Cerebellar nuclear complex (tissue), 1 donor: ENCODE data around the gene ASPSCR1.
A peak's percentile ranks its signal among the peaks of the same experiment; 100 is the strongest.

Source experiments
- DNase-seq, 2 experiments: peaks; one replicate each; lab custom pipeline; 2025; lab: John Stamatoyannopoulos, UW

The ASPSCR1 gene

DNA sequence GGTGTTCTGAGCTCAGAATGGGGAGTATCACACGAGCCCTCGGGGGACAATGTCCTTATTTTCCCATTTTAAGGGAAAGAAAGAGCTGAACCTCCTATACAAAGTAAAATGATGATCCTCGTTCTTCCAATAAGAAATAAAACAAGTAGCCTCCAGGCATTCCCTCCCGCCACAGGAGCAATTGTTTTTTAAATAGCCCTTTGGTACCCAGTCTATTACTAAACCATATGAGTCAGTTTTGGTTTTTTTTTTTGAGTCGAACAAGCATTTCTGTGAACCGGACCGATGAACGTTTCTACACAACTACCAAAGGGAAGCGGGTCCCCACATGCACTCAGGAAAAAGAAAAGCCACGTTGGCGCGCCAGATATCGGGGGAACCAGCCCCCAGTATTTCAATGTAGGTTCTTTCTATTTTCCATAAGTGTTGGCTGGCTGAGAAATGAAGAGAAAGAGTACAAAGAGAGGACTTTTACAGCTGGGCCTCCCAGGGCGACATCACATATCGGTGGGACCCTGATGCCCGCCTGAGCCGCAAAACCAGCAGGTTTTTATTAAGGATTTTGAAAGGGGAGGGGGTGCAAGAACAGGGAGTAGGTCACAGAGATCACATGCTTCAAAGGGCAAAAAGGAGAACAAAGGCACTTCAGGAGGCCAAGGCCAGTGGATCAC lies 63.9 kb downstream of the ASPSCR1 start:
- DNase-seq: no peak

DNA sequence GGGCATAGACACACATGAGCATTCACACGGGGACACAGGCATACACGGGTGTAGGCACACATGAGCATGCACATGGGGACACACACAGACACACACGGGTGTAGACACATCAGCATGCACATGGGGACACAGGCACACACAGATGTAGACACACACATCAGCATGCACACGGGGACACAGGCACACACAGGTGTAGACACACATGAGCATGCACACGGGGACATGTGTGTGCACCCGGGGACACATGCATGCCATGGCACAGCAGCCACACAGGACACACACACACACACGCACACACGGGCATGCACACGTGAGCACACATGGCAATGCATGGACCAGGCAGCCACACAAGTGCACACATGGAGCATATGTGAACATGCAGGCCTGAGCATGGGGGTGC lies 65.2 kb downstream of the ASPSCR1 start:
- no peak for DNase-seq

DNA sequence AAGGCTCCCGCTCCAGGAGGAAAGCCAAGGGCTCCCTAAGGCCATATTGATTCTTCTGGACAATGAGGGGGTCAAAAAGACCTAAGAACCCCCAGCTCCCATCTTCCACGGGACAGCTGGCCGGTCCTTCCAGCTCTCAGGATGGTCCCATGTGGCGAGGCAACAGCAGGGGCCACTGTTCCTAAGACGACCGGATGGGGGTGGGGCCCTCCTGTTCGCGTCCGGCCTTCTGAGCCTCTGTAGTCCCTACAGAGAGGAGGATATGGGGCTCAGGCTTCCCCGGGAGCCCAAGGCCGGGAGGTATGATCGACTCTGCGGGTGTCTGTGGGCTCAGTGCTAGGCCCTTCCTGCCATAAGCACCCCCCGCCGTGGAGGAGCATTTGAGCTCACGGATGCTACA lies 66.1 kb downstream of the ASPSCR1 start:
- DNase-seq: no peak

DNA sequence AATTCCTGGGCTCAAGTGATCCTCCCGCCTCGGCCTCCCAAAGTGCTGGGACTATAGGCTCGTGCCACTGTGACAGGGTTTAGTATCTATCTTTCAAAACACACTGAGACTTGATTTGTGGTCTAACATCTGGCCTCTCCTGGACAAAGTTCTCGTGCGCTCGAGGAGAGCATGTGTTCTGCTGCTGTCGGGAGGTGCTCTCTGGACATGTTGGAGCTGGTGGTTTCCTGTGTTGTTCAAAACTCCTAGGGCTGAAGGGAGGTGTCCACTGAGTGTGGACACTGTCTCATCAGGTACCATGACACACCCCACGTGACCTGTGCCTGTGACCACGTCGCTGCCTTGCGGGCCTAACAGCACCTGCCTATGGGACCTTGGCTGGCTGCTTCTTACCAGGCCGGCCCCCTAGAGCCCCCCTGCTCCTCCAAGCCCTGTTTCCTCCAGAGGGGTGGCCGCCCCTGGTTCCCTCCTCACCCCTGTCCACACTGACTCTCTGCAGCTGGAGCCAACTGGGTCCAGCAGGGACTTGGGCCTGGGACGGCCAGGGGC lies 68.6 kb downstream of the ASPSCR1 start:
- DNase-seq: no peak

DNA sequence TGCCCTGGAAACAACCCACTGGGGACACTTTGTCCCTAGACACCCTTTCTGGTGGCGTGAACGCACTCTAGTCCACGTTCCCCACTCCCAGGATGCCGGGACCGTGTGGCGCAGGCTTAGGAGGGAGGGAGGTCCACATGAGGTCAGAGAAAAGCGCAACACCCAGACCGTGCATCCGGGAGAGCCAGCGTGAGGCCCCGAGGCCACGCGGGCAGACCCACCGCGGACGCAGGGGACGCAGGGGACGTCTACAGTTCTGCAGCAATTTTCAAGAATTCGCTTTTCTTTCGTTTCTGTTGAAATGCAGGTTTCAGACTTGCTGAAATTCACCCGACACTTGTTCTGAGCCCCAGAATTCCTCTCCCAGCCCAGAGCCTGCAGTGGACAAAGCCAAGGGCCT lies 69.5 kb downstream of the ASPSCR1 start:
- no peak for DNase-seq

DNA sequence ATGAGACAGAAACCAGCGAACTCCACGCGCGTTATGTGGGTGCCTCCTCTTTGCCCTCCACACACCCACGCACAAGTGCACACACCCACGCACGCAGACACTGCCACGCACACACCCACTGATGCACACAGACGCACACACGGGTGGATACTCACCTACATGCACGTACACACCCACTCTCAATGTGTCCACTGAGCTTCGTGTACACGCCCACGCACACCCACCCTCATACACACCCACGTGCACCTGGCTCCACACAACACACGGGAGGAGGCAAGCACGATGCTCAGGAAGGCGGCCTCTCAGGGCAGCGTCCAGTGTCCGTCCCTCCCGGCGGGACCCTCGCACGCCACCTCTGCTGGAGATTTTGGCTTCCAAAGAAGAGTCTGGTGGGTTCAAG lies 70.0 kb downstream of the ASPSCR1 start:
- no peak for DNase-seq

DNA sequence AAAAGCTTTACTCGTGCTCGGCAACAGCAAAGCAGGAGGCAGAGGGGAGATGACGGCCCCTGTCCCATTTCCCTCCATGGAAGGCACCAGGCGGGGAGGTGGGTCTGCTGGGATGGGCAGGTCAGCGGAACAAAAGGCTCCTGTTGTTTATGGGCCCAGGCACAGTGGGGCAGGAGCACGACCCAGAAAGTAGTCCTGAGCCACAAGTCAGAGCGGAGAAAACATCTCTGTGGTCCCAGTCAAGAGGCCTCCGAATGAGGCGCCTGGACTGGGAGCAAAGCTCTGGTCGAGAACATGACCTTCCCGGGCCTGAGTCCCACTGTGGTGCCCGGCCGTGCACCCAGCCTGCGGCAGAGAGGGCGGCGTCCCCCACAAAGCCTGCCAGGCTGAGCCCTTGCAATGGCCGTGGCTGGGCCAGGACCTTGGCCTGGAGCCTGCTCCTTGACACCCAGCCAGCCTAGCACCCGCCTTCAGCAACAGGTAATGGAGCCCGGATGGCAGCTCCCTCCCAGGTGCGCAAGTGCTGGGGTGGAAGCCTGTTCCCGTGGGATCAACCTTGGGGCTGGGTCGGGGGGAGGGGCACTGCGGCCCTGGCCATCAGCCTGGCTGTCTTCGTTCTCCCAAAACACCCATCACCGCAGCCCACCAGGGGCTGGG lies 70.6 kb downstream of the ASPSCR1 start:
- DNase-seq: no peak

DNA sequence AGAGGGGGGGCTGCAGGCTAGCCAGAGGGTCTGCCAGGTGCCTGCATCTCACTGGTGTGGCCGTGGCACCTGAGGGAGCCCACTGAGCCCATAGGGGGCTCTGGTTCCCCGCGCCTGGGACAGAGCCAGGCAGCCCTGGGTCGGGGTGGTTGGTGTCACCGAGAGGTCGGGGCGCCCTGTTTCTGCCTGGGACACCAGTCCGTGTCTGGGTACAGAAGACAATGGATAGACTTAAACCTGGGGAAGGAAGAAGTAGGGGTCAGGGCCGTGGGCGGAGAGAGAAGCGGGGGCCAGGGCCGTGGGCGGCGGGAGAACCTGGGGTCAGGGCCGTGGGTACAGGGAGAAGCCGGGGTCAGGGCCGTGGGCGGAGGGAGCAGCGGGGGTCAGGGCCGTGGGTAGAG lies 71.1 kb downstream of the ASPSCR1 start:
- no peak for DNase-seq

DNA sequence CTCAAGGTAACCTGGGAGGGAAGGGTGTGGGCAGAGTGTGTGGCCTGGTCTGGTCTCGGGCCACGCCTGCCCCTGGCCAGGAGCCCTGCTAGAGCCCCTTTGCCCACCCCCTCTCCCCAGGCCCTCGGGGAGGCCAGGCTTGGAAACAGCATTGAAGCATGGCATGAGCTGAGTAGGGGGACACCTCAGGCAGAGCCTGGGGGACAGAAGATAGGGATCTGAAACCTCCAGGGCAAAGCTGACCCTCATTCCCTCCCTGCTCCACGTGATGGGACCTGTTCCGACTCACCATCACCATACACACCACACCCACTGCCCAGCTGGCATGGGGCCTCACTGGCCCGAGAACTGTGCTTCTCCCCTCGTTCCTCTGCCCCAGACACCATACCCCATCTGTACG lies 71.7 kb downstream of the ASPSCR1 start:
- DNase-seq: no peak

DNA sequence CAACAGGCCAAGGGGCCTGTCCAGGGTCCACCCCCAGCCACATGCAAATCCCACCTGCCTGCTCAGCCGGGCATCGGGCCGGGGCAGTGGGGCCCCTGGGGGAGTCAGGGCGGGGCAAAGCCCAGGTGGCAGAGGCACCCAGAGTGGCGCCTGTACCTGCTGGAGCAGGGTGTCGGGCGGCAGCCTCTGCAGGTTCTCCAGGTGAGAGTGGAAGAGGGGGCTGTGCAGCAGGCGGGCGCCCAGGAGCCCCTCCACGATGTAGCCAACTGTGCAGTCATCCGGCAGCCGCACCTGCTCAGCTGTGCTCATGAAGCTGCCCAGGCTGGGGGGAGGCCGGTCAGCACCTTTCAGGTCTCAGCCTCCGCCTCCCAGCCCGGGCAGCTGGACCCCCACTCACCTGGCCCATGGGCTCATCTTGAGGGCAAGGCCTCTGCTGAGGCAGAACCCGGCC lies 72.1 kb downstream of the ASPSCR1 start:
- DNase-seq: no peak

DNA sequence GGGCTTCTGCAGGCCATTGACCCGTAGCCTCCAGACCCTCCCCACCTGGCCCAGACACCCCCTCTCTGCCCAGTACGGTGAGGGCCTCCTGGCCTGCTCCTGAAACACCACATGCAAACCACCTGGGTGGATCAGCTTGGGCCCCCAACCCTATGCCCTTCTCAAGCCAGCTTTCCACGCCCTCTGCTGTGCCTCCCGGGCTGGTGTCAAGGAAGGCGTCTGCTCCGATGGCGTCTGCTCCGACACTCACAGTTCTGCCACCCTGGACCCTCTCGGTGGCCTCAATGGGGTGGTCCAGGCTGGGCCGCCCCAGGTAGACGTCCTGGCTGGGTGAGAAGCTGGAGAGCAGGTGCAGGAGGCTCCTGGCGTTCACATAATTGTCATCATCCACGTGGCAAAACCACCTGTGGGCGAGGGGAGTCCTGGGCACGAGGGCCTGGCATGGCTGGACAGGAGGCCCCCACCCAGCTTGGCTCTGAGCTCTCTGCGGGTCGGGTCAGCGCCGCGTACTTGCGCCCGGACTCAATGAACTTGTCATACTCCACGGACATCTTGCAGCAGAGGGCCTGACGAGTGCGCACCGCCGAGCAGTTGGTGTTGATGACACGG lies 72.8 kb downstream of the ASPSCR1 start:
- no peak for DNase-seq

DNA sequence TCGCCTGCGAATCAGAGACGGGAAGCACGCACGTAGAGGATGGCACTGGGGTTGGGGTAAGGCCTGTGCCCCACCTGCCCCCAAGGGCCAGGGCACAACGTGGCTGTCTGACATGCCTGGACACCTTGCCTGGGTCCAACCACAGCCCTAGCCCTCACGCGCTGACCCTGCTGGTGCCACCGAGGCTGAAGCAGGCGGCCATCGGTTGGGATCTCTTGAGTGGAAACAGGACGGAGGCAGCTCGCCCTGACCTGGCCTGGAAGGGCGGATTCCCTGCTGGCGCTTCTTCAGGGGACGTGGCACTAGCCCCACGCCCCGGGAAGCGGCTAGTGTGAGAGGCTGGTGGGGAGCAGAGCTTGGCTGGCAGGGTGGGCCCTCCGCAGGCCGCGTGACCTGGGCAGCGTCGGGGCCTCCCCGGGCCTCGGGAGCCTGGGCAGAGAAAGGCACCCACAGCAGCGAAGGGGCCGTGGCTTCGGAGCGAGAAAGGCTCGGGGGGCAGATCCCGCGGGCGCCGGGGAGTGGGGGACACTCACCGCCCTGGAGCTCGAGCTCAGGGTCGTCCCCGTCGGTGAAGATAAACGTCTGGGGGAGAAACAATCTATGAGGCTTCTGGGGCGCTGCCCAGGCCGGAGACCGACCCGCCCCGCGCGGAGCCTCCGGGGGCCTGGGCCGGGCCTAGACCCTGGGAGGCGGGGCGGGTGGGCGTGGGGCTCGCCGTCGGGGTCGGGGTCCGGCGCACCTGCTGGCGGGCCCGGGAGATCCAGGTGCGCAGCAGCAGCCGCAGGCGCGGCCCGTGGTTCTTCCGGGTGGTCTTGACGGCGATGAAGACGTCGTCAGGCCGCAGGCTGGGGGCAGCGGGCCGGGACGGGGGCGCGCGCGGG lies 73.6 kb downstream of the ASPSCR1 start:
- DNase-seq: no peak

DNA sequence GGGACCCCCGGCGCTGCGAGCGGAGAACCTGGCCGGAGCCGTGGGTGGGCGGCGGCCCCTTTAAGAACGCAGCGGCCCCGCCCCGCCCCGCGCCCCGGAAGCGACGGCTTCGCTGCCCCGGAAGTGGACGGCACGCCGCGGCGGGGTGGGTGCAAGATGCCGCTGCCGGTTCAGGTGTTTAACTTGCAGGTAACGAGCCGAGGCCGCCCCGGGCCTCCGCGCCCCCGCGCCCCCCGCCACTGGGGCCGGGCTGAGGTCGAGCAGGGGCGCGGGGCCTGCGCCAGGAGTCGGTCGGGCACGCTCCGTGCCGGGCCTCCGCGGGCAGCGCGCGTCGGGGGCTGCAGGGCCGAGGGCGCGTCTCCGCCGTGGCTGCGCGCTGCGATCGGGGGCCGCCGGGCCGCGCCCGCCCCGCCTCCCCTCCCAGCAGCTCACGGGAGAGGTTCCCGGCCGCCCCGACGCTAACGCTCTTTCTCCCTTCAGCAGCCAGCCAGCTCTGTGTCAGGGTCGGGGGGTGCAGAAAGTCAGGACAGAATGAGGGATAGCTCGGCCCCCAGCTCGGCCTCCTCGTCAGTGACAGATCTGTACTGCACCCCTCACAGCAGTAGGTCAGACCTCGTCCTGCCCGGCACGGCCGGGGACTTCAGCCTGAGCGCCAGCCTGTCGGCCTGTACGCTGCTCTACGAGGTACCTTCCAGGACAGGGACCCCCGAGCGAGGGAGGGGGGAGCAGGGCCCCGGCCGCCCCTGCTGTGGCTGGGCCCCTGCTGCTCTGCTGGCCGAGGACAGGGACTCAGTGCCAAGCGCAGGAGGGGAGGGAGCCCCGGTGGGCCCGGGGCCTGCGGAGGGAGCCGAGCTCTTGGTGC lies 74.6 kb downstream of the ASPSCR1 start, which contains the start of the genes GPS1 and RFNG:
TSS of gene GPS1 (plus strand) at position 123 of the 862 bp plus-strand sequence. CDS start at position 157, 34 bp downstream.
TSS of gene RFNG (minus strand) at position 36 of the 862 bp plus-strand sequence. CDS start 45 bp downstream, outside the sequence.
- peak in 1 of 2 experiments; percentile 3 for DNase-seq

DNA sequence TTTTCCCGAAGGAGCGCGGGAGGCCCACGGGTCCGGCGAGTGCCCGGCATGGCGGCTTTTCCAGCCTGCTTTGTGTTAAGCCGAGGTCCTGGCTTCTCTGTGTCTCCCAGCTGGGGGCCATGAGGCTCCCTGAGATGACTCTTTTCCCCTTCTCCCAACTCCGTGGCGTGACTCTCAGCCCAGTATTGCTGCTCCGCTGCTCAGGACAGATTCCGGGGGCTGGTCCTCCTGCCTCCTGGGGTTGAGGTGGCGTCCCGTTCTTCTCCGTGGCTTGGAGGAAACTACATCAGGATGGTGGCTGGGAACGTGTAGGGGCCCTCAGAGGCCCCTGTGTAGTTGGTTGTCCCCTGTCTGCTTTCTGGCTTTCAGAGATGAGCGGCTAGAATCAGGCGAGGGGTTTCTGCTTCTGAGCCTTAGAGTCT lies 75.2 kb downstream of the ASPSCR1 start:
- DNase-seq: no peak

DNA sequence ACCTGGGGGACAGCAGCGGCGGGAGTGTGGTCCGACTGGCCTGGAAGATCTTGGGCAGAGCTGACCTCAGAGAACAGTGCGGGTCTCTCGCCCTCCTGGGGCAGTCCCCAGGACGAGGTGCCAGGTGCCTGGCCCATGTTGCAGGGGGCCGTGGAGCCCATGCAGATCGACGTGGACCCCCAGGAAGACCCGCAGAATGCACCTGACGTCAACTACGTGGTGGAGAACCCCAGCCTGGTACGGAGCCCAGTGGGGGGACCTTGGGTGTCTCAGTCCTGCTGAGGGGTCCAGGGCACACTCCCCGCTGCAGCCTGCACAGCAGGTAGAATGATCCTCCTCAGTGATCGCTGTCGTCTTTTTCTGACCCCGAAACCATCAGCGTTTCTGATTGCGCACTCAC lies 75.7 kb downstream of the ASPSCR1 start:
- no peak for DNase-seq

DNA sequence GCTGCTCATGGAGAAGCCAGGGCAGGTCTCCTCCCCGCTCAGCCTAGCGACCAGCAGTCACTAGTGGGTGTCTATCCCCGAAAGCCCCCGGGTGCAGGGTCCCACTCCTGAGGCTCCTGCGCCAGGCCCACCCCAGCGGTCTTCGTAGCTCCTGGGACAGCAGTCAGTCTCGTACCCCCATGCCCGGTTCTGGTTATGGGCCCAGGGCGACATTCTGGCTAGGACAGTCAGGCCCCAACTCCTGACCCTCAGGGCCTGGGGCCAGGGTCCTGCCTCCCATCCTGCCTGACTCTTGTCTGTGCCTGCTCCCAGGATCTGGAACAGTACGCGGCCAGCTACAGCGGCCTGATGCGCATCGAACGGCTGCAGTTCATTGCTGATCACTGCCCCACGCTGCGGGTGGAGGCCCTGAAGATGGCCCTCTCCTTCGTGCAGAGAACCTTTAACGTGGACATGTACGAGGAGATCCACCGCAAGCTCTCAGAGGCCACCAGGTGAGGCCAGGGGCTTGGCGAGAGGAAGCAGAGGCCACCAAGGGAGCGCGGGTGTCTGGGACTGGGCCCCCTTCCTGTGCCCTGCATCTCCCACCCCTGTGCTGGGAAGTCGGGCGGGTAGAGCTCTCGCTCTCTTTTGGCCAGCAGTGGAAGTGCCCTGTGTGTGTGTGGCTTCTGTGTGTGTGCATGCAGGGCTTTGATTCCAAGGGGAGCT lies 76.3 kb downstream of the ASPSCR1 start:
- DNase-seq: no peak

DNA sequence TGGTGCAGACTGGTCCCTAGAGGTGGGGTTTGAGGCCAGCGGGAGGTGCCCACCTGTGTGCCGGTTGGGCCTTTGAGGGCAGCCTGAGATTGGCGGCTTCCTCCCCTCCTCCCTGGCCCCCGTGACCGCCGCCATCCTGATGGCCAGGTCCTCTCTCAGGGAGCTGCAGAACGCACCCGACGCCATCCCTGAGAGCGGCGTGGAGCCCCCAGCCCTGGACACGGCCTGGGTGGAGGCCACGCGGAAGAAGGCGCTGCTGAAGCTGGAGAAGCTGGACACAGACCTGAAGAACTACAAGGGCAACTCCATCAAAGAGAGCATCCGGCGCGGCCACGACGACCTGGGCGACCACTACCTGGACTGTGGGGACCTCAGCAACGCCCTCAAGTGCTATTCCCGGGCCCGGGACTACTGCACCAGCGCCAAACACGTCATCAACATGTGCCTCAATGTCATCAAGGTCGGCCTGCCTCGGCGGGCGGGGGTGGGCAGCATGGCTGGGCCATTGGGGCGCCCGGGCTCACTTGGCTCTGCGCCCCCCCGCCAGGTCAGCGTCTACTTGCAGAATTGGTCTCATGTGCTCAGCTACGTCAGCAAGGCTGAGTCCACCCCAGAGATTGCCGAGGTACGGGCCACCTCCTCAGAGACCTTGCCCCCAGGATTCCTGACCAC lies 77.1 kb downstream of the ASPSCR1 start:
- DNase-seq: no peak

DNA sequence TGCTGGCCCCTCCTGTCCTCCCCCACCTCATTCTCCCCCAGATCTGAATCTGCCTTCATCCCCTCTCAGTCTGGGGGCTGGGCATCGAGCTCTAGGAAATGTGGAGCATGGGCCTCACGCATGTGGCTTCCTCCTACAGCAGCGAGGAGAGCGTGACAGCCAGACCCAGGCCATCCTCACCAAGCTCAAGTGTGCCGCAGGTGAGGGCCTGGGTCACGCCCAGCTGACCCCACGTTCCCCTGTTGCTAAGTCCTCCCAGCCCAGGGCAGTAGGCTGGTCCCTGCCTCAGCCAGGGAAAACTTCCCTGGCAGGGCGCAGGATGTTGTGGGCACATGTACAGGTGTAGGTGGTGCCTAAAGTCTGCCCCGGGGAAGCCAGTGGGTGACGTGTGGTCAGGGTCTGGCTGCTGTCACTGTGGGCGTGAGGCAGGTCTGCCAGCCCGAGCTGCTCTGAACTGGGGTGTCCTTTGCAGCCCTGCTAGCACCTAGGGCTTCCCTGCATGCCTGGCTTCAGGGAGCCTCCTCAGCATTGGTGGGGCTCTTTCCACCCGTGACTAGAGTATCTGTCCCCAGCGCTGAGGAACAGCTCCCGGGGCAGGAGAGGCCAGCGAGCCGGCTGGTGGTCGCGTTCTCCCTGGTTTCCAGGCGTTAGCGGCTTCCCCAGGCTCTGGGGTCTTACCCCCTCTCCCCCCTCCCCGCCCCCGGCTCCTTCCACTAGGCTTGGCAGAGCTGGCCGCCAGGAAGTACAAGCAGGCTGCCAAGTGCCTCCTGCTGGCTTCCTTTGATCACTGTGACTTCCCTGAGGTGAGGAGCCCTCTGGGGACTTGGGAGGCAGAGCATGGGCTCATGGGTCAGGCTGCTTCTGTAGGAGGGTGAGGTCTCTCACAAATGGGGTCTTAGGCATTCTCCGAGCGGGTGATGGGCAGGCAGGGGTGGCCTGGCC lies 77.9 kb downstream of the ASPSCR1 start:
- DNase-seq: no peak
